Activated CD8-positive, alpha-beta memory T cell treated with anti-CD3 and anti-CD28 coated beads, Interleukin-2, amount 50 U/mL, for 48 hours (primary cell): ENCODE results near the gene NUP43.
"Not testable (repeated sequence)": the region's sequence is repeated elsewhere in the genome, so short reads cannot be mapped to it uniquely, and the experiment has no call there.

Experiments
- DNase-seq: peaks from one replicate; pipeline ENCODE4 v3.0.0-alpha.2; 2020

The NUP43 gene

GRCh38 chr6:149683256-149683859 is 63.0 kb downstream of the NUP43 start:
- DNase-seq, result no peak

- not testable (repeated sequence) for DNase-seq
These were observed 64.5 kb downstream of the NUP43 start for GRCh38 chr6:149681845-149682244.

- no peak for DNase-seq
These were observed 65.1 kb downstream of the NUP43 start for GRCh38 chr6:149681209-149681608.

DNA sequence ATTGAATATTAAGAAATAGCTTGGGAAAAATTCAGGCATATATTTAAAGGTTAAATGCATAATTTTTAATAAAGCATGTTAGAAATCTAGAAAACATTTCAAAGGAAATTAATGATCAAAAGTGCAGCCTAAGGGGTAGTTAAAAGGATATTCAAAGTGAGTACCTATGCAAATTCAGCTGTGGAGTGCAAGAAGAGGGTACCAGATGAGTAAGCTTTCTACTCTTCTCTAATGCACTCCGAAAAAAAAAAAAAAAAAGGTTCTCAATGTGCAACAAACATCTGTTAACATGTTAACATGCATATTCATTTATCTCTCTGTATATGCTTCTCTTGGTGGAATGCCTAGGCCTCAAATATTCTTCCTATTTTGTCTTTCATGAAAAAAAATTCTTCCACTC is 65.8 kb downstream of the NUP43 start:
- DNase-seq, result no peak
